Activated naive CD4-positive, alpha-beta T cell treated with anti-CD3 and anti-CD28 coated beads, Interleukin-2, amount 50 U/mL, for 72 hours (primary cell): ENCODE data around the gene ZNF268. TPM values are rescaled to one million over a fixed set of nuclear protein-coding genes. Genes with fewer than 3 reads are reported as not detected.

Experiments used
- ATAC-seq, 2 donors: fragments of 150-1000 bp; cut with Tn5 transposase; 2 replicates each; pipeline ENCODE4 v1.10.0; 2021; ENCODE audit warnings: mild to moderate bottlenecking in 2 of 2, moderate library complexity in 2 of 2
- DNase-seq, 2 donors: peaks; one replicate each; pipeline ENCODE4 v3.0.0; 2021 to 2022; ENCODE audit warnings: low spot score in 2 of 2
- H3K27ac Mint-ChIP-seq, 2 donors: one replicate each; pipeline ENCODE4 v1.8.0; 2022; ENCODE audit warnings: mild to moderate bottlenecking in 2 of 2, mixed read lengths in 2 of 2
- H3K36me3 Mint-ChIP-seq, 2 donors: one replicate each; pipeline ENCODE4 v1.8.0; 2022; ENCODE audit warnings: mixed read lengths in 2 of 2
- H3K9me3 Mint-ChIP-seq, 2 donors: one replicate each; pipeline ENCODE4 v1.8.0; 2022; ENCODE audit warnings: mixed read lengths in 2 of 2
- total RNA-seq, 2 donors: library from RNA; stranded (reverse); gene quantifications; one replicate each; pipeline ENCODE4 v1.2.3, GENCODE V29; 2022

Gene ZNF268
- total RNA-seq, 2 donors from 2014 or later: 9.6 to 15.2 TPM

DNA sequence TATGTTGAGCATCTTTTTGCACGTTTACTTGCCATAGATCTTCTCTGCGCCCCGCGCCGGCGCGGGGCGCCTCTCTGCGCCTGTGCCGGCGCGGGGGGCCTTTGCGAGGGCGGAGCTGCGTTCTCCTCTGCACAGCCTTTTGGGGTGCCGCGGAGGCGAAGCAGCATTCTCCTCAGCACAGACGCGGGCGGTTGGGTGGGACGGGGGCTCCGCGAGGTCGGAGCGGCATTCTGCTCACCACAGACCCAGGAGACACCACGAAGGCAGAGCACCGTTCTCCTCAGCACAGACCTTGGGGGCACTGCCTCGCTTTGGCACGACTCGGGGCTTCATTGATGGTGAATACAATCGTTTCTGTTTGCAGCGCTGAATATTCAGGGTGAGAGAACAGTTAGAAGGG is 82.9 kb downstream of the ZNF268 start:
- Mint-ChIP-seq H3K9me3 (peaks cover 0 to 4% of the 10 kb centered on the region in 2 donors), H3K27ac (no peak overlapping the region), H3K36me3 (no peaks in the 10 kb centered on the region)
- DNase-seq (no peak), ATAC-seq (no peak)

Other genes with a start within 250 kb of the ZNF268 start
- gene ZNF605, start 225.2 kb upstream of the ZNF268 start, total RNA-seq: 1 to 10 TPM; 4.5 to 9.9 TPM
- gene ZNF26, start 195.1 kb upstream of the ZNF268 start, total RNA-seq: 10 to 100 TPM; 13.0 to 22.3 TPM
- 10 to 100 TPM; 19.4 to 23.5 TPM for gene ZNF84, start 144.0 kb upstream of the ZNF268 start, total RNA-seq
- gene ZNF140, start 100.6 kb upstream of the ZNF268 start, total RNA-seq: 10 to 100 TPM in 1 of 2 donors, 1 to 10 TPM in 1; 8.4 to 13.2 TPM
- gene ZNF891, start 51.2 kb upstream of the ZNF268 start, total RNA-seq: 1 to 10 TPM; 1.8 to 2.3 TPM
- 10 to 100 TPM in 1 of 2 donors, 1 to 10 TPM in 1; 5.3 to 10.1 TPM for gene ZNF10, start 50.9 kb upstream of the ZNF268 start, total RNA-seq
- gene ANHX, start 54.4 kb downstream of the ZNF268 start, total RNA-seq: not detected